H9 (cell line): ENCODE measurements around the gene MOV10L1. TPM values are rescaled to one million over a fixed set of nuclear protein-coding genes. Genes with fewer than 3 reads are reported as not detected.

Experiments used
- DNase-seq: peaks from one replicate; pipeline ENCODE4 v3.0.0-alpha.2; 2017
- H2AFZ ChIP-seq: one replicate; pipeline ENCODE4 v1.6.1; 2013; ENCODE audit warnings: mild to moderate bottlenecking, low read length, control low read depth, moderate library complexity
- H2AK5ac ChIP-seq: 2 replicates; pipeline ENCODE4 v1.6.1; 2013; ENCODE audit warnings: low read length, control low read depth, mixed read lengths; ENCODE audit not compliant: insufficient read length
- H2BK120ac ChIP-seq: one replicate; pipeline ENCODE4 v1.6.1; 2013; ENCODE audit warnings: low read depth, mild to moderate bottlenecking, low read length, control low read depth, inconsistent platforms; ENCODE audit not compliant: poor library complexity, severe bottlenecking
- H2BK12ac ChIP-seq: 2 replicates; pipeline ENCODE4 v1.6.1; 2013; ENCODE audit warnings: low read length, control low read depth, mixed read lengths, low read depth; ENCODE audit not compliant: insufficient read length
- H2BK15ac ChIP-seq: 2 replicates; pipeline ENCODE4 v1.6.1; 2013; ENCODE audit warnings: low read depth, low read length, control low read depth
- H2BK20ac ChIP-seq: one replicate; pipeline ENCODE4 v1.6.1; 2013; ENCODE audit warnings: low read depth, mild to moderate bottlenecking, low read length, control low read depth, inconsistent platforms; ENCODE audit not compliant: poor library complexity, severe bottlenecking
- H2BK5ac ChIP-seq: 2 replicates; pipeline ENCODE4 v1.6.1; 2013; ENCODE audit warnings: low read length, control low read depth, mixed read lengths; ENCODE audit not compliant: insufficient read length
- H3K14ac ChIP-seq: 2 replicates; pipeline ENCODE4 v1.6.1; 2013; ENCODE audit warnings: low read length, control low read depth; ENCODE audit not compliant: insufficient read depth
- H3K18ac ChIP-seq: 2 replicates; pipeline ENCODE4 v1.6.1; 2013; ENCODE audit warnings: low read depth, mild to moderate bottlenecking, mixed read lengths, low read length, control low read depth; ENCODE audit not compliant: insufficient read length
- H3K23ac ChIP-seq: 2 replicates; pipeline ENCODE4 v1.6.1; 2013; ENCODE audit warnings: low read length, control low read depth, mixed read lengths, low read depth; ENCODE audit not compliant: insufficient read length
- H3K23me2 ChIP-seq: 2 replicates; pipeline ENCODE4 v1.6.1; 2013; ENCODE audit warnings: low read depth, mild to moderate bottlenecking, mixed read lengths, low read length, control low read depth; ENCODE audit not compliant: insufficient read length, poor library complexity, severe bottlenecking
- H3K27ac ChIP-seq: 2 replicates; pipeline ENCODE4 v1.5.1; 2013; ENCODE audit warnings: low read length, control low read depth, mixed read lengths, low read depth; ENCODE audit not compliant: insufficient read length
- H3K27me3 ChIP-seq: 2 replicates; pipeline ENCODE4 v1.6.1; 2013; ENCODE audit warnings: low read length, control low read depth, inconsistent platforms; ENCODE audit not compliant: insufficient read depth
- H3K4ac ChIP-seq: 2 replicates; pipeline ENCODE4 v1.6.1; 2013; ENCODE audit warnings: low read depth, mild to moderate bottlenecking, control low read depth, inconsistent platforms, low read length, moderate library complexity
- H3K4me1 ChIP-seq: 2 replicates; pipeline ENCODE4 v1.6.1; 2013; ENCODE audit warnings: low read length, control low read depth, inconsistent platforms; ENCODE audit not compliant: insufficient read depth
- H3K4me2 ChIP-seq: 2 replicates; pipeline ENCODE4 v1.6.1; 2013; ENCODE audit warnings: low read length, control low read depth, mixed read lengths; ENCODE audit not compliant: insufficient read length, insufficient read depth
- H3K56ac ChIP-seq: 2 replicates; pipeline ENCODE4 v1.6.1; 2013; ENCODE audit warnings: low read depth, mild to moderate bottlenecking, mixed read lengths, low read length, control low read depth; ENCODE audit not compliant: insufficient read length
- H3K79me1 ChIP-seq: 2 replicates; pipeline ENCODE4 v1.6.1; 2013; ENCODE audit warnings: low read depth, mild to moderate bottlenecking, moderate library complexity, low read length, control low read depth, inconsistent platforms; ENCODE audit not compliant: insufficient read depth, poor library complexity, severe bottlenecking
- H3K79me2 ChIP-seq: 2 replicates; pipeline ENCODE4 v1.6.1; 2013; ENCODE audit warnings: low read length, control low read depth, inconsistent platforms; ENCODE audit not compliant: insufficient read depth
- H3K9ac ChIP-seq: 2 replicates; pipeline ENCODE4 v1.6.1; 2013; ENCODE audit warnings: low read length, control low read depth, mixed read lengths; ENCODE audit not compliant: insufficient read length; ENCODE audit errors: extremely low read depth
- H3K9me3 ChIP-seq: one replicate; pipeline ENCODE4 v1.6.1; 2013; ENCODE audit warnings: low read depth, low read length, inconsistent platforms; ENCODE audit not compliant: control insufficient read depth
- H3T11ph ChIP-seq: one replicate; pipeline ENCODE4 v1.6.1; 2013; ENCODE audit warnings: mild to moderate bottlenecking, low read length, control low read depth, inconsistent platforms
- H4K20me1 ChIP-seq: one replicate; pipeline ENCODE4 v1.6.1; 2013; ENCODE audit not compliant: control insufficient read depth, insufficient read length, insufficient read depth
- H4K5ac ChIP-seq: 2 replicates; pipeline ENCODE4 v1.6.1; 2013; ENCODE audit warnings: low read depth, mild to moderate bottlenecking, mixed read lengths, low read length, control low read depth; ENCODE audit not compliant: insufficient read length
- H4K8ac ChIP-seq: replicated peaks from 2 replicates; pipeline ENCODE4 v1.6.1; 2013; ENCODE audit warnings: low read length, control low read depth, mixed read lengths, low read depth; ENCODE audit not compliant: insufficient read length
- H4K91ac ChIP-seq: 2 replicates; pipeline ENCODE4 v1.6.1; 2013; ENCODE audit warnings: low read depth, mild to moderate bottlenecking, moderate library complexity, mixed read lengths, low read length, control low read depth; ENCODE audit not compliant: insufficient read length
- H3K27ac Mint-ChIP-seq, 3 experiments: 2 replicates in 2 of 3; 3 replicates in 1 of 3; pipeline ENCODE4 v1.8.0; 2020 to 2021; ENCODE audit warnings: mixed read lengths in 3 of 3, mild to moderate bottlenecking in 1 of 3, moderate library complexity in 1 of 3
- H3K27me3 Mint-ChIP-seq: 2 replicates; pipeline ENCODE4 v1.8.0; 2021; ENCODE audit warnings: low read depth, mild to moderate bottlenecking, moderate library complexity, mixed read lengths
- H3K36me3 Mint-ChIP-seq, 3 experiments: 2 replicates in 2 of 3; 3 replicates in 1 of 3; pipeline ENCODE4 v1.8.0; 2020 to 2021; ENCODE audit warnings: low read depth in 3 of 3, mixed read lengths in 3 of 3; ENCODE audit not compliant: insufficient read depth in 1 of 3
- H3K4me1 Mint-ChIP-seq, 2 experiments: 2 replicates each; pipeline ENCODE4 v1.8.0; 2020; ENCODE audit warnings: mixed read lengths in 2 of 2
- H3K4me3 Mint-ChIP-seq, 2 experiments: 2 replicates in 1 of 2; 3 replicates in 1 of 2; pipeline ENCODE4 v1.8.0; 2020 to 2021; ENCODE audit warnings: mild to moderate bottlenecking in 2 of 2, mixed read lengths in 2 of 2, moderate library complexity in 1 of 2
- H3K9me3 Mint-ChIP-seq, 2 experiments: 2 replicates in 1 of 2; 3 replicates in 1 of 2; pipeline ENCODE4 v1.8.0; 2020; ENCODE audit warnings: mild to moderate bottlenecking in 2 of 2, mixed read lengths in 2 of 2, moderate library complexity in 1 of 2
- CTCF ChIP-seq: fragments of 200-600 bp; sonication (generic); conservative IDR thresholded peaks from 3 replicates; pipeline ENCODE4 v1.8.0; 2021; ENCODE audit warnings: antibody characterized with exemption, mild to moderate bottlenecking
- WGBS: extraction: QIAGEN DNeasy Blood & Tissue Kit; methylation state at CpG from one replicate; pipeline ENCODE4 v1.1.7; 2013; ENCODE audit warnings: missing lambda C conversion rate, low lambda C conversion rate, mixed read lengths; ENCODE audit not compliant: insufficient read length; ENCODE audit errors: extremely low coverage; 5-methylcytosine and 5-hydroxymethylcytosine counted together
- total RNA-seq: library from RNA; stranded (reverse); gene quantifications from 2 replicates; pipeline ENCODE4 v1.2.1, GENCODE V29; 2021

Gene MOV10L1
- total RNA-seq, 1 experiment from 2014 or later: not detected

DNA sequence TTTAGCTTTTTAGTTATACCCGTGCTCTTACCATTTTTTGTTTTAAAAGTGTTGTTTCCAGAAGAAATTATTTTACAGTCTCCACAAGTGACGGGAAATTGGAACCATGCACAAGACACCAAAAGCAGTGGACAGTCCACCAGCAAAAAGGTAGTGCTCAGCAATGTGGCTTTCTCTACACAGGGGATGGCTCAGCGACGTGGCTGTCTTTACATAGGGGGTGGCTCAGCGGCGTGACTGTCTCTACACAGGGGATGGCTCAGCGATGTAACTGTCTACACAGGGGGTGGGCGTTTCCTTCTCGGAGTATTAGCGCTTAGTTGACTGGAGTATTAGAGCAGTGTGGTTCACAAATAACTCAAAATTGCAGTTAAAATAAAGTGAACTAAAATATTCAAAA, 44.7 kb downstream of the MOV10L1 start:
- Histone ChIP-seq H3K9me3 (no peaks in the 10 kb centered on the region), H3K56ac (no peak overlapping the region), H2AK5ac (no peak overlapping the region), H3K27ac (no peak overlapping the region), H2AFZ (no peak overlapping the region), H3K23me2 (no peaks in the 10 kb centered on the region), H3K27me3 (no peaks in the 10 kb centered on the region), H3K4me1 (no peaks in the 10 kb centered on the region), H2BK12ac (no peak overlapping the region), H4K91ac (no peak overlapping the region), H2BK5ac (no peak overlapping the region), H2BK20ac (no peak overlapping the region), H3K18ac (no peak overlapping the region), H4K20me1 (no peaks in the 10 kb centered on the region), H3T11ph (no peak overlapping the region), H4K5ac (no peak overlapping the region), H3K4ac (no peak overlapping the region), H3K79me1 (no peaks in the 10 kb centered on the region), H3K9ac (no peak overlapping the region), H2BK120ac (no peak overlapping the region), H3K79me2 (no peaks in the 10 kb centered on the region), H4K8ac (no peak overlapping the region), H3K14ac (no peak overlapping the region), H3K4me2 (no peak overlapping the region), H3K23ac (no peak overlapping the region), H2BK15ac (no peak overlapping the region)
- Mint-ChIP-seq H3K27me3 (peaks cover 4% of the 10 kb centered on the region), H3K27ac (no peak overlapping the region), H3K36me3 (no peaks in the 10 kb centered on the region), H3K9me3 (peaks cover 0 to 3% of the 10 kb centered on the region in 2 experiments; a peak in 1 of 5 replicates), H3K4me1 (no peaks in the 10 kb centered on the region), H3K4me3 (no peak overlapping the region)
- no peak for DNase-seq
- TF ChIP-seq CTCF: no peak
- no CpG with 5 or more reads among the region's 10 CpGs for WGBS
